HG02840 (cell line): ENCODE measurements around the gene GPR78.
A peak's percentile ranks its signal among the peaks of the same experiment; 100 is the strongest.

Experiments
- ATAC-seq: cut with Tn5 transposase; IDR thresholded peaks from one replicate; pipeline ENCODE4 v1.9.1; 2021; ENCODE audit warnings: mild to moderate bottlenecking, moderate library complexity, moderate number of reproducible peaks; ENCODE audit not compliant: unreplicated experiment, low FRiP score

GPR78 gene, protein sequence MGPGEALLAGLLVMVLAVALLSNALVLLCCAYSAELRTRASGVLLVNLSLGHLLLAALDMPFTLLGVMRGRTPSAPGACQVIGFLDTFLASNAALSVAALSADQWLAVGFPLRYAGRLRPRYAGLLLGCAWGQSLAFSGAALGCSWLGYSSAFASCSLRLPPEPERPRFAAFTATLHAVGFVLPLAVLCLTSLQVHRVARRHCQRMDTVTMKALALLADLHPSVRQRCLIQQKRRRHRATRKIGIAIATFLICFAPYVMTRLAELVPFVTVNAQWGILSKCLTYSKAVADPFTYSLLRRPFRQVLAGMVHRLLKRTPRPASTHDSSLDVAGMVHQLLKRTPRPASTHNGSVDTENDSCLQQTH

DNA sequence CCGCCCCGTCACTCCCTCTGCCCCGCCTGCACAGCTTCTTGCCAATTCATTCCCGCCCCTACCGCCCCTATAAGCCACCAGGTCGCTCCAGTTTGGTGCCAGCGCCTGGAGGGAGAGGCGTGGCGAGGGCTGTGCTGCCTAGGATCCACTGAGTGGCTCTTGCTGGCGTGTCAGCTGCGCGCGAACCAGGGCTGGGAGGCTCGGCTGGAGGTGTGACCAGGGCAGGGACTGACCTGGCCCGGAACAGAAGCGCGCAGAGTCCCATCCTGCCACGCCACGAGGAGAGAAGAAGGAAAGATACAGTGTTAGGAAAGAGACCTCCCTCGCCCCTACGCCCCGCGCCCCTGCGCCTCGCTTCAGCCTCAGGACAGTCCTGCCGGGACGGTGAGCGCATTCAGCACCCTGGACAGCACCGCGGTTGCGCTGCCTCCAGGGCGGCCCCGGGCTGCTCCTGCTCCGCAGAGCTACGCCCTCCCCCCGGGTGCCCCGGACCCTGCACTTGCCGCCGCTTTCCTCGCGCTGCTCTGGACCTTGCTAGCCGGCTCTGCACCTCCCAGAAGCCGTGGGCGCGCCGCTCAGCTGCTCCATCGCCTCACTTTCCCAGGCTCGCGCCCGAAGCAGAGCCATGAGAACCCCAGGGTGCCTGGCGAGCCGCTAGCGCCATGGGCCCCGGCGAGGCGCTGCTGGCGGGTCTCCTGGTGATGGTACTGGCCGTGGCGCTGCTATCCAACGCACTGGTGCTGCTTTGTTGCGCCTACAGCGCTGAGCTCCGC lies at the start of gene GPR78:
GPR78 (plus strand) TSS at position 72 of the 773 bp plus-strand sequence; CDS start at position 663, 591 bp downstream.
- no peak for ATAC-seq

DNA sequence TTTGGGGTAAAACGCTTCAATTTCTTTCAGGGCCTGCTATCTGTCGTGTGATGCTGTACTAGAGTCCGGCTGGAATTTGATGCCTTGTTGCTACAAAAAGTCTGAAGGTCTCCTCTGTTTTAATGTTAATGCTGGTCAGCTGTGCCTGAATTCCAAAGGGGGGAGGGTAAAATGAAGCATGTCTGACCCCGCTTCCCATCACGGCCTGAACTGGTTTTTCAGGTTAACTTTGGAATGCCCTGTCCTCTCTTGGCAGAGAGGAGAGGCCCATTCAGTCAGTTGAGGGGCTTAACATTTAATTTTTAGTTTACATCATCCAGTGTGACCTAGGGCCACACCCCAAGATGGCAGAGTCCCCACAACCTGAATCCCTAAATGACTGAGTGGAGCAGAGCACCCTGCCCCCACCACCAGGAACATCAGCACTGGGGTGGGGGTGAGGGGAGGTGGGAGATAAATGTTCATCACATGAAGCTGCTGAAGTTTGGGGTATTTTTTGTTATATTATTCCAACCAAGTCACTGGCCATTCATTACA lies 47.9 kb upstream of the GPR78 start:
- ATAC-seq: no peak

DNA sequence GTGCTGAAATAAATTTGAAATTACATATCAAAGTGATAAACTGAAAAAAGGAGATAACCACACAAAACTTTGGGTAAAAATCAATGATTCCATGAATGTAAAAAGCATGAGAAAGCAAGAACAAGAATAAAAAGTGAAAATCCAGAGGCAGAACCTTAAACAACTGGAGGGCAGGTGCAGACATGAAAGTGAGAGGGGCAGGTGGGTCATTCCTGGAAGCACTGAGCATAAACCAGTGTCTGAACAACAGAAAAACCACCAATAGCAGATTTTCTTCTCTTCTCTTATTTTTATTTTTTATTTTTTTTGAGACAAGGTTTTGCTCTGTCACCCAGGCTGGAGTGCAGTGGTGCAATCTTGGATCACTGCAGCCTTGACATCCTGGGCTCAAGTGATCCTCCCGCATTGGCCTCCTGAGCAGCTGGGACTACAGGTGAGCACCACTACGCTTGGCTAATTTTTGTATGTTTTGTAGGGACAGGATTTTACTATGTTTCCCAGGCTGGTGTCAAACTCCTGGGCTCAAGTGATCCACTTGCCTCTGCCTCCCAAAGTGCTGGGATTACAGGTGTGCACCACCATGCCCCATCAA lies 46.8 kb upstream of the GPR78 start:
- ATAC-seq: no peak

DNA sequence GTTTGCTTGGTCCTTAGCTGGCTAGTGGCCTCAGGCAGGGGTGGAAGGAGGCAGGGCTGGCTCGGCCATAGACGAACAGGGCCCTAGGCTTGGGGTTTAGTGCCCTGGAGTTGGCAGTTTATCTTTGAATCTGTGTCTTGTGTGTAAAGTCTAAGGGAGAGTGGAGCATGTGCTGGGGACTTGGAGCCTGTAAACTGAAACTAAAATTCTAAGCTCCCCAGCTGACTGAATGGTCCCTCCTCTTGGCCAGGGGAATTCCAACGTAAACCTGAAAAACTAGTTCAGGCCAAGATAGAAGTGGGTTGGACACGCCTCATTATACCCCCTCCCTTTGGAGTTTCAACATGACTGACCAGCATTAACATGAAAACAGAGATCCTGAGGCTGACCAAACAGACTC lies 46.1 kb upstream of the GPR78 start:
- peak; percentile 85 for ATAC-seq

DNA sequence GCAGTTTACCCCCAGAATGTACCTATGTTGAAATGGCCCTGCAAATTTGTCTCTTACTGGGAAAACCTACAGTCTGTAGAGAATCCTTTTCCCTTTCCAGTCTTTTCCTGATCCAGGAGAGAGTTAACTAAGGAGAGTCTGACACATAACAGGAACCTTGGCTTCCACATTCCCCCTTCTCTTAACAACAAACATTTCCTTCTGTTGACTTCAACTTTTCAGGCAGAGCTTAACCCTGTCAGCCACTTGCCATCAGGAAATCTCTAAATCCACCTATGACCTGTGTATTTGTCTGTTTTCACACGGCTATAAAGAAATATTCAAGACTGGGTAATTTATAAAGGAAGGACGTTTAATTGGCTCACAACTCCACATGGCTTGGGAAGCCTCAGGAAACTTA lies 45.6 kb upstream of the GPR78 start:
- ATAC-seq: no peak

DNA sequence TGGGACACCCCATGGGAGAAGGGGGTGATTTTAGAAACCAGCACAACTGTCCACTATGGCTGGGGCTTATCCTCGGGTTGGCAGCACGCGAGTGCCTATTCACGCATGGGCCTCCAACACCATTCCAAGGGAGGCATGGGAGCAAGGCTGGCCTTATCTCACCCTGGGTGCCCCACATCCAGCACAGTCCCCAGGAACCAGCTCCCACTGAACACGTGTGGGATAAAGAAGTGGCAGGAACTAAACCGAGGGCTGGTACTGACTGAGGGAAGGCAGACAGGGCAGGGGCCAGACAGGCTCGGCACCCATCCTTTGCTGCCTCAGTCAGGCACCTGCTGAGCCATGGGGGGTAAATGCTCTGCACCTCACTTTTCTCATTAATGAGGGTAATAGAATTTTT lies 43.7 kb upstream of the GPR78 start:
- ATAC-seq: no peak

DNA sequence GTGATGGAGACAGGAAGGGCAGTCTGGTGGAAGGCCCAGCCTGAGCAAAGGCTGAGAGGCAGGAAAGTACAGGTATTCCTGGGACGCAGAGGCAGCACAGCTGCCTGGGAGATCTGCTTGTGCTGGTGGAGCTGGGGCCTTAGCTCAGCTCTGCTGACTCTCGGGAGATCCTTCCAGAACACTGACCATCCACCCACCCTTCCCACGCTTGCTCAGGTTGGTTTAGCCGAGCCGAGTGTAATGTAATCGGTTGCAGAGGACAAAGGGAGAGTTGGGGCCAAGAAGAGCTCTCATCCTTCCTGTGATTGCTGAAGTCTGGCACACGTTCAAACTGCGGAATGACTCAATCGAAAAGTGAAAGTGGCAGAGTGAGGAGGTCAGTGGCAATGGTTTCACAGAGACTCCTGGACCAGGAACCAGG lies 43.1 kb upstream of the GPR78 start:
- no peak for ATAC-seq

DNA sequence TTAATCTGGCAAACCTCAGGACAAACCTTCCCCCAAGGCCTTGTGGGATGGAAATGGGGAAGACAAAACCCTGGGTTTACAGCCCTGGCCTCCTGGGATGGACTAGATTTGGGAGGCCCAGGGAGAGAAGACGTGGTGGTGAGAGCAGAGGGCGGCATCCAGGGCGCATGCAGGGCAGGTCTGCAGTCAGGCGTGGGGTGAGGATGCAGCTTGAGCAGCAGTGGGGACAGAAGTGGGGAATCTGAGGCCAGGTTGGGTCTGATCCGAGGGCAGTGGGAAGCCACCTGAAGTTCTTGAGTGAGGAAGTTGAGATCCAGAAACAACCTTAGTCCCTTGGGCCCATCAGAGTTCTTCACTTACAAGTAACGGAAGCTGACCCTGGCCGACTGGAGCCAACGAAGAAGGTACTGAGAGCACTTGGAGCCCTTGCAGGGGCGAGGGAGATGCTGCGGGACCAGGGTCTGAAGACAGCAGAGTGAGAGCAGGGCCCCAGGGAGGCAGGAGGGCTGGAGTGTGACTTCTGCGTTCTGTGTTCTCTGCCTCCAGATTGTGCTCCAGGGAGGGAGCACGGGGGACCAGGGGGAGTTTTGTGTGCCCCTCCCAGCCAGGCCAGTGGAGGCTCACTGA lies 42.0 kb upstream of the GPR78 start:
- ATAC-seq: no peak

DNA sequence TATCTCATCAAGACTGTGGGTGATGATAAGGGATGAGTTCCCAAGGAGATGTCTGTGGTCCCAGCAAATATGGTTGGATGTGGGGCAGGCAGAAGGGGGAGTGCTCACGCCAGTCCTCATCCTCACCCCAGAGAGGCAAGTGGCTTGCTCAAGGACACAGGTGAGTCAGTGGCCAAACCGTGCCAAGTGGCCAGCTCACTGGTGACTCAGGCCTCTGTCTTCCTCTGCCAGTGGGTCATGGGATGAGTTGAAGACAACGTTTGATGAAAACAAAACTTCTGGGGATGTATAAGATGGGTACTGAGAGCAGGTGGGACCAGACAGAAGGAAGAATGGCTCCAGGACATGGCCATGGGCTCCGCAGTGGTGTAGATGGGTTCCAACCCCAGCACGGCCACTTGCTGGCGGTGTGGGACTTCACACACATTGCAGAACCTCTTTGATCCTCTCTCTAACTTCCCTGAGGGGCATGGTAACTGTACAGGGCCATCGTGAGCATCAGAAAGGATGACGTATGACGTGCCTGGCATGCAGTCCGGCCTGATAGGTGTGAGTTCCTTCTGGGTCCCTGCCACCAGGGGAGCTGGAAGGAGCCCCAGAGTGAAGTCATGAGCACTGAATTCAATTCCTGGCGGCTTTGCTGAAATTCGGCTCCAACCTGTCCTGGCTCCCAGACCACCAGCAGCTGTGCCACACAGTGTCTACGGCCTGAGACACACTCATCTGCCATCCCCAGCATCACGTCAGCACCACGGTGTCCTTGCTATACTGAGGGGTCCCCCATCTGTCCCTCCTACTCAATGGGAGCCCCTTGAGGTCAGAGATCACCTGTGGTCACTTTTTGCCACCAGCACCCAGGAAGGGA lies 41.3 kb upstream of the GPR78 start:
- no peak for ATAC-seq

DNA sequence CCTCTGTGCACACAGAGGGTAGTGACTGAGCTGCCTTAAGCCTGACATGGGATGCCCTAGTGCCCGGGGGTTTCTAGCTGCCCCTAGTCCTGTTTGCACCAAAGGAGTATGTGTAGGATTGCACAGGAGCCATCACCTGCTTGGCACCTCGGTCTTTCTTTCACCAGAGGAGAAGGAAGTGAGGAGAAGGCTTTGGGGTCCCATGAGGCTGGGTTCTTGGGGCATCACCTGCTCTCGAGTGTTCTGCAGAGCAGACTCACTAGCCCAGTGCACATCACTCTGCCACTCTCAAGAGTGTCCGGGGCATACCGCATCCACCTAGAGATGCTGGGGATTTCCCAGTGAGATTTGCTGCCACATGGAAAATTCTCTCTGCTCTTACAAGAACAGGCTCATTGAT lies 40.5 kb upstream of the GPR78 start:
- ATAC-seq: no peak

DNA sequence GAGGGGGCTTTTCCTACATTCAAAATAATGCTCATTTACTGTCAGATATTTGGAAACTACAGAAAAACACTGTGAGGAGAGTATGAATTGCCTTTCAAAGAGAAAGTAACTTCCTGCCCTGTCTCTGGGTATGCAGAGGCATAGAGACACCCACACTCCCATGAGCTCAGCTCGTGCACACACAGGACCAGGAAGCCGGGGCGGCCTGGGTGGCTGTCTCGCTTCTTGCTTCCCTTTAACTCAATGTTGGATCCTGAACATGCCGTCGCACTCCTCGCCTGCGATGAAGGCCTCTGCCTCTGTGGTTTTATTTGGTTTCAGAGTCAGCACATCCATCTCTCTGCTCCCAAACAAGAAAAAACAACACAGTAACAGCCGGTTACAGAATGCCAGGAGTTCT lies 40.1 kb upstream of the GPR78 start:
- no peak for ATAC-seq

DNA sequence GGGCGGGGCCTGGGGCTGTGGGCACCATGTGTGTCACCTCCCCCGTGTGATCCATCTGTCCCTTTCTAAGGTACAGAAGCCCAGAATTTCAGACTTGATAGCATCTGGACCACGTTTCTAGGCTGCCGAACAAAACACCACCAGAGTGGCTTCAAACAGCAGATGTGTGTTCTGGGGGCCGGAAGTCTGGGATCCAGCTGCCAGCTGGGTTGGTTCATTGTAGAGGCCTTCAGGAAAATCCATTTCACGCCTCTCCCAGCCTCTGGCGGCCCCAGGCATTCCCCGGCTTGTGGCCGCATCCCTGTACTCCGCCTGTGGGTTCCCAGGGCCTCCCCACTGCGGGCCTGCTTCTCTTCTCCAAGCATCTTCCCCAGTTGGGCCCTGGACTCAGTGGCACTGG lies 39.6 kb upstream of the GPR78 start:
- ATAC-seq: no peak

DNA sequence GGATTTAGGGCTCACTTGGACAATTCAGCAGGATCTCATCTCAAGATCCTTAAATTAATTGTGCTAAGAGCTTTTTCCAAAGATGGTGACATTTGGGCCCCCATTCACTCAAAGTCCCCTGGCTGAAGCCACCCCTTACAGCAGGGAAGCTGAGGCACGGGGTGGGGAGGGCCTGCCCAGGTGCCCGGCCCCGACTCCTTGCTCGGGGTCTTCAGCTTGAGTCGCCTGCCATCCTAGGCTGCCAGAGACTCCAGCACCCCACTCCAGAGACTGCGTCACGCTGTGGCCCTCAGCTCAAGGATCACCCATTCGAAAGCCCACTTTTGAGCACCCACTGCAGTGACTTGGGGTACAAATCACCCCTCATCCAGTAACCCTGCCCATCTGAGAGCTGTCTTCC lies 39.2 kb upstream of the GPR78 start:
- no peak for ATAC-seq

DNA sequence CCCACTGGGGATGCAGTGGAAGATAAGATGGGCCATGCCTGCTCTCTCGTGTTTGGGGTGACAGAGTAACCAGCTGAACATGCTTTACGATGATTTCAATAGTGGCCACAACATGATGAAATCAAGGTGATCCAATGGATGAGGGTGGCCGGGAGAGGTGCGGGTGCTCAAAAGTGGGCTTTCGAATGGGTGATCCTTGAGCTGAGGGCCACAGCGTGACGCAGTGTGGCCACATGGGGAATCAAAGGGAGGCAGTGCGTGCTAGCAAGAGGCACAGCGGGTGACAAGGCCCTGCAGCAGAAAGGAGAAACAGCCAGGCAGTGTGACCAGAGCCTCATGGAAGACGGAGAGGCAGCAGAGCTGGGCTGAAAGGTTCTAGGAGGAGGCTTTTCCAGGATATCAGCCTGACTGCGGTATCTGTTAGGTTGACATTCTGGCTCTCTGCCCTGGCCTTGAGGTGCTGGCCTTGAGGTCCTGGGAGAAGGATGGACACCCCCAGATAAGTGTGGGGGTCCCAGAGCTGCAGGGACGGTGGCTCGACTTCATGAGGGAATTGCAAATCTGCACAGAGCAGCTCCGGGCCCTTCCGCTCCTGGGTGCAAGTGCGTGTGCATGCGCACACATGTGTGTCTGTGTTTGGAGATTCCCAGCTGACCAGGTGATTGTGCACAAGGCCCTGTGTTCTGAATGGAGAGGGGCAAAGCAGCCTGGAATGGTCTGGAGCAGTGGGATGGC lies 38.0 kb upstream of the GPR78 start:
- no peak for ATAC-seq

DNA sequence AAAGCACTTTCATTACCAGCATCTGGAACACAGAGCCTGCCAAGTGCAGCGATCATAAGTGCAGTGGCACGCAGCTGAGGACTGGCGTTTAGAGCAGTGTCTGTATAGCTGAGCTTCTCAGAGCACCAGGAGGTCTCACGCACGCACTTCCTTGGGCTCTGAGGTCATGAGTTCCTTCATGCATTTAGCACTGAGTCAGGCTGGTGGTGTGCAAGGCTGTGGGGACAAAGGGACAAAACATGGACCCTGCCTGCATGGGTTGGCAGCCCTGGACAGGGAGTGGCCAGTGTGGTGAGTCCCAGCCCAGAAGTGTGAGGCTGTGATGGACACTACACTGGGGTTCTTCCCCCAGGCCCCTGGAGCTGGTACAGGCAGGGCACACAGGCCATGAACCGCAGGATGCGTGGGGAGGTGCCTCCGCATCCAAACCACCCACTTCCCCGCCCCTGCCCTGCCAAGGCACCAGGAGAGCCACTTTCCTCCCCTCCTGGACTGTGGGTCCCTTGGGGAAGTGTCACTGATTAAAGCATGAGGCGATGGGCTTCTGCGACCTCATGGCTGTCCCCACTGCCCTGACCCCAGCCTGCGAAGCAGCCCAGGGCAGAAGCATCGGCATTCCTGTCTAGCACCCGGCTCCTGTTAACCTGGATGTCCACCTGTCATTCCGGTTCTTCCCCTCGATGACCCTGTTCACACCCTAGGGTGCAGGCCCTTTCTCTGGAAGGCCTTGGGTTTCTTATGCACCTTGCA lies 37.2 kb upstream of the GPR78 start:
- no peak for ATAC-seq

DNA sequence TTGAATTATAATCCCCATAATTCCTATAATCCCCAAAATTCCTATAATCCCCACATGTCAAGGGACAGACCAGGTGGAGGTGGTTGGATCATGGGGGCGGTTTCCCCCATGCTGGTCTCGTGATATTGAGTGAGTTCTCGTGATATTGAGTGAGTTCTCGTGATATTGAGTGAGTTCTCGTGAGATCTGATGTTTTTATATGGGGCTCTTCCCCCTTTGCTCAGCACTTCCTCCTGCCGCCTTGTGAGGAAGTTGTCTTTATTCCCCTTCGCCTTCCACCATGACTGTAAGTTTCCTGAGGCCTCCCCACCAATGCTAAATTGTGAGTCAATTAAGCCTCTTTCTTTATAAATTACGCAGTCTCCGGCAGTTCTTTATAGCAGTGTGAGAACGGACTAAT lies 36.6 kb upstream of the GPR78 start:
- ATAC-seq: no peak

DNA sequence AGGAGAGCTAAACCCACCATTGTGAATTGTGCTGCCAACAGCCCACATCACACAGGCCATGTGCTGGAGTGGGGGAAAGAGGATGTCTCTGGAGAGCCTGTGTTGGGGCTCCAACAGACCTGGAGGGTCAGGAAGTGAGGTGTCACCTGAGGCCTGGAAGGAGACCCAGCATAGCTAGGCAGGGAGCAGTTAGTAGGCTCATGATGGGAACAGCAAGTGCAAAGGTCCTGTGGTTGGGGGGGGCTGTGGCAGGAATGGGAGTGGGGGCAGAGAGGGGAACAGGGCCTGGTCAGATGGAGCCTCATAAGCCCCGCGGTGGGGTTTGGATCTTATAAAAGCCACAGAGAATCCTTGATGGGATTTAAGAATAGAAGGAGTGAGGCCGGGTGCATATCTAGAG lies 35.9 kb upstream of the GPR78 start:
- no peak for ATAC-seq

DNA sequence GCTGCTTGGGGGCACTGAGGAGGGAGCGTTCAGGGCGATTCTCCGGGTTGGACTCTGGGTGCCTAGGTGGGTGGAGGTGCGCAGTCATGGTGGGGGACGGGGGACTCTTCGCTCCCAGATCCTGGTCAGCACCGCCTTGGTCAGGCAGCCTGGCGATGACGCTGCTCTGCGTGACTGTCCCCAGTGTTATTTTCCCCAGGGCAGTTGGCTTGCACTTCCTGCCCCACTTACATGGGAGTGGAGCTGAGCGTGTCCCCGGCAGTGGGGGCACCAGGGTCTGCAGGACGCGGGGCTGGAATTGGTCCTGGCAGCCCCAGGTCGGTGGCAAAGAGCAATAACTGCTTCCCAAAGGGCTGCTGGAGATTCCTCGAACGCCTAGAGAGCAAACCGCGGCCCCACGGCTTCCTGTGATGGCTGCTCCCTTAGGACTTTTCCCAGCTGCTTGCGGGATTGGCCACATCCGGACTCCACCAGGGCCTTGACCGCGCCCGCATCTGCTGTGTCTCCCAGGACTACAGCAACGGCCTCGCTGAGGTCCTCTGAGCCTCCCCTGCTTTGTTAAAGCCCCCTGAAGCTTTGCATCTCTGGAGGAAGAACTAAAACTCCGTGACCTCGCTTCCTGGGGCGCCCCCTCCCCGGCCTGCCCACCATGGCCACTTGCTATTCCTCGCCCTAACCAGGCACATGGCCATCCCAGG lies 35.3 kb upstream of the GPR78 start:
- ATAC-seq: no peak
